GM23248 (cell line): Measurements from ENCODE around the gene KLHL14. TPM values are rescaled to one million over a fixed set of nuclear protein-coding genes. Genes with fewer than 3 reads are reported as not detected.
A peak's percentile ranks its signal among the peaks of the same experiment; 100 is the strongest.

ENCODE experiments used
- DNase-seq: peaks from one replicate; pipeline ENCODE4 v3.0.0-alpha.2; 2015
- H2AFZ ChIP-seq: fragments of 200-600 bp; sonication (generic); 2 replicates; pipeline ENCODE4 v1.6.1; 2016; ENCODE audit warnings: antibody characterized with exemption
- H3F3A ChIP-seq: fragments of 200-600 bp; sonication (generic); 2 replicates; pipeline ENCODE4 v1.6.1; 2016; ENCODE audit warnings: mild to moderate bottlenecking, antibody characterized with exemption, mixed run types; ENCODE audit not compliant: insufficient read depth
- H3K27ac ChIP-seq: fragments of 200-600 bp; sonication (generic); 2 replicates; pipeline ENCODE4 v1.5.1; 2016; ENCODE audit warnings: mild to moderate bottlenecking
- H3K27me3 ChIP-seq: fragments of 200-600 bp; sonication (generic); replicated peaks from 2 replicates; pipeline ENCODE4 v1.6.1; 2016; ENCODE audit warnings: mild to moderate bottlenecking; ENCODE audit not compliant: insufficient read depth
- H3K36me3 ChIP-seq: fragments of 200-600 bp; sonication (generic); 2 replicates; pipeline ENCODE4 v1.6.1; 2016; ENCODE audit warnings: low read depth, mild to moderate bottlenecking
- H3K4me1 ChIP-seq: fragments of 200-600 bp; sonication (generic); 2 replicates; pipeline ENCODE4 v1.6.1; 2016; ENCODE audit warnings: mild to moderate bottlenecking; ENCODE audit not compliant: insufficient read depth
- H3K4me2 ChIP-seq: fragments of 200-600 bp; sonication (generic); one replicate; pipeline ENCODE4 v1.6.1; 2016; ENCODE audit warnings: mild to moderate bottlenecking; ENCODE audit not compliant: unreplicated experiment
- H3K4me3 ChIP-seq: fragments of 200-600 bp; sonication (generic); 2 replicates; pipeline ENCODE4 v1.5.1; 2016; ENCODE audit warnings: mild to moderate bottlenecking
- H3K79me2 ChIP-seq: fragments of 200-600 bp; sonication (generic); 2 replicates; pipeline ENCODE4 v1.6.1; 2016; ENCODE audit warnings: mild to moderate bottlenecking; ENCODE audit not compliant: insufficient read depth
- H3K9ac ChIP-seq: fragments of 200-600 bp; sonication (generic); 2 replicates; pipeline ENCODE4 v1.6.1; 2016; ENCODE audit warnings: mild to moderate bottlenecking
- H3K9me2 ChIP-seq: fragments of 200-600 bp; sonication (generic); 2 replicates; pipeline ENCODE4 v1.6.1; 2016; ENCODE audit warnings: mixed run types, mild to moderate bottlenecking, moderate library complexity; ENCODE audit not compliant: insufficient read depth
- H3K9me3 ChIP-seq: fragments of 200-600 bp; sonication (generic); one replicate; pipeline ENCODE4 v1.6.1; 2017; ENCODE audit warnings: low read depth
- H4K20me1 ChIP-seq: fragments of 200-600 bp; sonication (generic); 2 replicates; pipeline ENCODE4 v1.6.0; 2016; ENCODE audit not compliant: insufficient read depth
- EZH2 ChIP-seq: fragments of 200-600 bp; sonication (generic); IDR thresholded peaks from 2 replicates; pipeline ENCODE4 v1.6.1; 2018; ENCODE audit warnings: antibody characterized with exemption, mild to moderate bottlenecking; ENCODE audit not compliant: insufficient read depth, poor library complexity, severe bottlenecking
- EZH2phosphoT487 ChIP-seq: fragments of 200-600 bp; sonication (generic); IDR thresholded peaks from 2 replicates; pipeline ENCODE4 v1.6.1; 2018; ENCODE audit warnings: antibody characterized with exemption, moderate library complexity, mild to moderate bottlenecking, low read depth; ENCODE audit not compliant: insufficient read depth
- WGBS, 2 experiments: methylation state at CpG; one replicate each; pipeline ENCODE4 v1.1.6; 2015 to 2017; ENCODE audit warnings: low lambda C conversion rate in 2 of 2, low coverage in 1 of 2; ENCODE audit errors: missing lambda C conversion rate in 2 of 2; 5-methylcytosine and 5-hydroxymethylcytosine counted together
- in situ Hi-C: fragments of 300-500 bp; cut with MboI; formaldehyde crosslinking; loops from 2 replicates; pipeline ENCODE4 v1.15.0; 2020
- polyA plus RNA-seq: library from polyadenylated mRNA; unstranded; fragments of >200 nt; fragmentation: Nextera tagmentation; extraction: Ambion mirVana; gene quantifications from 2 replicates; pipeline ENCODE4 v1.2.1, GENCODE V29; 2016
- total RNA-seq: library from RNA; depleted of rRNA; stranded (reverse); fragments of >200 nt; shearing (Covaris generic); gene quantifications from 2 replicates; pipeline ENCODE4 v1.2.3, GENCODE V29; 2014

KLHL14 gene
- total and polyA plus RNA-seq, 2 experiments from 2014 or later = not detected

DNA sequence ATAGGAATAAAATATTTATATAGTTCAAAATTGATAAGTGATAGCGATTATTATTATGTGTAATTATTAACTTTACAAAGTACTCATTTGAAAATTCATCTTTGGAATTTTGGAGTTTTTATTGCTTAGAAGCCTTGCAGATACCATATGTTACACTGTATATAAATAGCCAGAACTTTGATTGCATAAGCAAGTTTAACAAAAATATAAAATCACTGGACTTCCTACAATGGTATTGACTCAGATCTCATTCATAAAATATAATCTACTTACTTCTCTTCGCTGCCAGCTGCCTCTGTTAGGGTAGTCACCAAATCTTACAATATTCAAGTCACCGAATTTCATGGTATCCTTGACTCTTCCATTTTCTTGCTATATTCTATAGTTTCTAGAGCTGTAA is 22.5 kb downstream of the KLHL14 start:
- no peaks in the 10 kb centered on the region for H3K9me3 ChIP-seq
- H3F3A ChIP-seq = no peaks in the 10 kb centered on the region
- no peaks in the 10 kb centered on the region for H3K27me3 ChIP-seq
- H4K20me1 ChIP-seq = no peaks in the 10 kb centered on the region
- no peak for DNase-seq
- H3K79me2 ChIP-seq = no peaks in the 10 kb centered on the region
- H3K27ac ChIP-seq = no peak overlapping the region
- no peaks in the 10 kb centered on the region for H3K36me3 ChIP-seq
- H3K4me1 ChIP-seq = no peaks in the 10 kb centered on the region
- no peaks in the 10 kb centered on the region for H3K9me2 ChIP-seq
- WGBS, 2 experiments = 30 to 41% methylated on average over 3 of the region's 3 CpGs
- no peak overlapping the region for H3K4me3 ChIP-seq
- H2AFZ ChIP-seq = no peak overlapping the region
- in situ Hi-C loops = no loop called here
- no peak overlapping the region for H3K9ac ChIP-seq
- H3K4me2 ChIP-seq = no peak overlapping the region
- no peak for TF ChIP-seq EZH2phosphoT487
- TF ChIP-seq EZH2 = no peak

DNA sequence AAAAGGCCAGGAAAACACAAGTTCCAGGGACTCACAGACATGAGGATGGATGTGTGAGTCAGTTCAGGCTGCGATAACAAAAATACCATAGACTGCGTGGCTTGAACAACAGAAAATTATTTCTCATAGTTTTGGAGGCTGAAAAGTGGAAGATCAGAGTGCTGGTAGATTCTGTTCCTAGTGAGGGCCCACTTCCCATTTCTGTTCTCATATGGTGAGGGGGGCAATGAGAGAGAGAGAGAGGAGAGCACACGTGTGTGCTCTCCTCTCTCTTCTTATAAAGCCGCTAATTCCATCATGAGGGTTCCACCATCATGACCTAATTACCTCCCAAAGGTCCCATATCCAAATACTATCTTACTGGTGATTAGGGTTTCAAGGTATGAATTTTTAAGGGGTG is 23.0 kb downstream of the KLHL14 start:
- H3K27ac ChIP-seq = no peak overlapping the region
- H3K4me2 ChIP-seq = no peak overlapping the region
- no peaks in the 10 kb centered on the region for H4K20me1 ChIP-seq
- H3K36me3 ChIP-seq = no peaks in the 10 kb centered on the region
- H3K4me1 ChIP-seq = no peaks in the 10 kb centered on the region
- no peak overlapping the region for H3K4me3 ChIP-seq
- H2AFZ ChIP-seq = no peak overlapping the region
- no peaks in the 10 kb centered on the region for H3K9me2 ChIP-seq
- no peak for DNase-seq
- H3F3A ChIP-seq = no peaks in the 10 kb centered on the region
- 30 to 44% methylated on average over 4 of the region's 4 CpGs for WGBS, 2 experiments
- H3K79me2 ChIP-seq = no peaks in the 10 kb centered on the region
- no peaks in the 10 kb centered on the region for H3K9me3 ChIP-seq
- TF ChIP-seq EZH2phosphoT487 = no peak
- TF ChIP-seq EZH2 = no peak
- no peaks in the 10 kb centered on the region for H3K27me3 ChIP-seq
- H3K9ac ChIP-seq = no peak overlapping the region
- in situ Hi-C loops = no loop called here

DNA sequence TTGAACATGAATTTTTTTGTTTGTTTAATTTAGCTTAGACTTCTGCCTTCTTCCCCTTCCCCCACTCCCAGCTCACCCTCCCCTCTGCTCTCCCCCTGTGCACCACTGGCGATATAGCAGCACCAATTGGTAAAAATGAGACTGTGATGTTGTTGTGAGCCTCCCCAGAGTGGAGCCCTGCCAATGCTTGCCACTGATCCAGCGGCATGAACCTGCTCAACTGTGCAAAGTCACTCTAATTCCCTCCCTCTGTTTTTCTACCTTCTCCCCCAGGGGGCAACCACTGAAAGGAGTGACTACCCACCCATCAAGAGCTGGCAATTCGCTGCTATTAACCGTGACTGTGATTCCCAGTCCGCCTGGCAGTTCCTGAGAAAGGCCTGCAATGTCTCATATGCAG is 30.2 kb downstream of the KLHL14 start:
- no peak overlapping the region for H3K9ac ChIP-seq
- H3F3A ChIP-seq = no peaks in the 10 kb centered on the region
- no peak overlapping the region for H2AFZ ChIP-seq
- no peaks in the 10 kb centered on the region for H3K27me3 ChIP-seq
- H3K27ac ChIP-seq = no peak overlapping the region
- no peak overlapping the region for H3K4me2 ChIP-seq
- DNase-seq = no peak
- H3K79me2 ChIP-seq = no peaks in the 10 kb centered on the region
- H3K36me3 ChIP-seq = no peaks in the 10 kb centered on the region
- H3K9me3 ChIP-seq = no peaks in the 10 kb centered on the region
- H3K4me3 ChIP-seq = no peak overlapping the region
- in situ Hi-C loops = no loop called here
- no peaks in the 10 kb centered on the region for H4K20me1 ChIP-seq
- WGBS, 2 experiments = 24 to 32% methylated on average over 5 of the region's 5 CpGs
- H3K9me2 ChIP-seq = no peaks in the 10 kb centered on the region
- no peak for TF ChIP-seq EZH2
- H3K4me1 ChIP-seq = no peaks in the 10 kb centered on the region

DNA sequence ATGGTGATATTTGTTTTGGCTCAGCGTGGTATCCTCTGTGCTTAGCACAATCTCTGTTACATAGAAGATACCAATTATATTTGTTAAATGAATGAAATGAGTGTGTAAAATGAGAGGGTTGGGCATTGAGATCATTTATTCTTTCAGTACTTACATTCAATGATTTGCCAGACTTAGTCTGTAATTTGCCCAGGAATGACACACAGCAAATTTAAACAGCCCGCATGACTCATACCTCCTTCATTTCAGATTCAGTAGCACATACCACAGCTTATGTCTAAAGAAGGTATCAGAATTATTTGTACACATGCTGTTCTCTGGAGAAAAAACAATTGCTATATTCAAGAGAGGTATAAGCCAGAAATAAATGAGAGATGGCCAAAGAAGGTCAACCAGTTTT is 37.0 kb downstream of the KLHL14 start:
- Histone ChIP-seq H2AFZ (no peak overlapping the region), H3K27me3 (no peaks in the 10 kb centered on the region; the same call in 1 of the 2 replicates), H4K20me1 (no peaks in the 10 kb centered on the region), H3K27ac (no peak overlapping the region), H3K4me3 (no peak overlapping the region), H3F3A (no peaks in the 10 kb centered on the region), H3K4me1 (no peaks in the 10 kb centered on the region), H3K4me2 (no peak overlapping the region), H3K79me2 (no peaks in the 10 kb centered on the region), H3K36me3 (no peaks in the 10 kb centered on the region), H3K9me2 (no peaks in the 10 kb centered on the region), H3K9me3 (no peaks in the 10 kb centered on the region), H3K9ac (no peak overlapping the region)
- WGBS, 2 experiments = 44 to 59% methylated on average over 2 of the region's 2 CpGs
- in situ Hi-C loops = no loop called here
- no peak for TF ChIP-seq EZH2phosphoT487
- TF ChIP-seq EZH2 = no peak
- DNase-seq = peak; percentile 47

DNA sequence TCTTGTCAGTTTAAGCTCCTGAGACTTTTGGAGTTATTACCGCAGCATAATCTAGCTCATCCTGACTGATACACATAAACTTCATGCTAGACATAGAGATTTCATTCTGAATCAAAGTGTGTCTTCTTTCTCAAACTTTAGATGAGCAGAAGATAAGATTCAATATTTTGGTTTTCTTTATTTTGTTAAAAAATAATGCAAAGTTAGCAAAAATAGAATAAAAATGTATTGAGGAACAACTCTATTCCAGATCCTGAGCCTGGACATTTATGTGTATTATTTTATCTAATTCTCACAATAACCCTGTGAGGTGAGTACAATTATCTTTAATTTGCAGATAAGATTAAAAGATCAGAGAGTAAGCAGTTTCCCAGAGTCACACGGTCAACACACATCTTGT is 38.4 kb downstream of the KLHL14 start:
- Histone ChIP-seq H3K27ac (no peak overlapping the region), H4K20me1 (no peaks in the 10 kb centered on the region), H3F3A (no peaks in the 10 kb centered on the region), H3K4me3 (no peak overlapping the region), H3K9ac (no peak overlapping the region), H3K9me3 (no peaks in the 10 kb centered on the region), H3K4me1 (no peaks in the 10 kb centered on the region; the same call in 1 of the 2 replicates), H2AFZ (no peak overlapping the region), H3K4me2 (no peak overlapping the region), H3K79me2 (no peaks in the 10 kb centered on the region), H3K36me3 (no peaks in the 10 kb centered on the region), H3K27me3 (no peaks in the 10 kb centered on the region; the same call in 1 of the 2 replicates), H3K9me2 (no peaks in the 10 kb centered on the region)
- no peak for TF ChIP-seq EZH2phosphoT487
- no peak for TF ChIP-seq EZH2
- DNase-seq = no peak
- WGBS, 2 experiments = 66 to 72% methylated on average over 2 of the region's 2 CpGs
- in situ Hi-C loops = no loop called here
